Vagina (tissue), 2 donors: Measurements from ENCODE around the gene STIL. TPM values are rescaled to one million over a fixed set of nuclear protein-coding genes. Genes with fewer than 3 reads are reported as not detected.

Source experiments
- DNase-seq, 2 donors: peaks; one replicate each; pipeline ENCODE4 v3.0.0-alpha.2; 2017; ENCODE audit errors: extremely low spot score in 2 of 2
- H3K27ac ChIP-seq: fragments of 200-600 bp; sonication (generic); one replicate; pipeline ENCODE4 v1.5.1; 2019
- H3K27me3 ChIP-seq: fragments of 200-600 bp; sonication (generic); one replicate; pipeline ENCODE4 v1.5.1; 2019
- H3K36me3 ChIP-seq, 2 donors: fragments of 200-600 bp; sonication (generic); one replicate each; pipeline ENCODE4 v1.5.1; 2017 to 2019
- H3K4me1 ChIP-seq: fragments of 200-600 bp; sonication (generic); one replicate; pipeline ENCODE4 v1.5.1; 2019
- H3K4me3 ChIP-seq, 2 donors: fragments of 200-600 bp; sonication (generic); 1 replicate in 1 of 2; 2 replicates in 1 of 2; pipeline ENCODE4 v1.5.1; 2016 to 2019
- H3K9me3 ChIP-seq: fragments of 200-600 bp; sonication (generic); one replicate; pipeline ENCODE4 v1.5.1; 2019
- CTCF ChIP-seq, 3 experiments: fragments of 450-650 bp in 2 of 3; fragments of 200-600 bp in 1 of 3; sonication (generic) in 1 of 3; IDR thresholded peaks; one replicate each; pipeline ENCODE4 v1.5.1; 2017 to 2019; ENCODE audit warnings: antibody characterized with exemption in 3 of 3, mild to moderate bottlenecking in 2 of 3, moderate library complexity in 2 of 3
- POLR2A ChIP-seq, 2 donors: fragments of 450-650 bp; IDR thresholded peaks; one replicate each; pipeline ENCODE4 v1.6.1; 2017; ENCODE audit warnings: antibody characterized with exemption in 2 of 2, mild to moderate bottlenecking in 2 of 2, moderate library complexity in 2 of 2
- POLR2AphosphoS5 ChIP-seq, 2 donors: sonication (generic); formaldehyde crosslinking; IDR thresholded peaks; one replicate each; pipeline ENCODE4 v1.9.0; 2017; ENCODE audit warnings: antibody characterized with exemption in 2 of 2, mild to moderate bottlenecking in 2 of 2, low read depth in 1 of 2; ENCODE audit not compliant: insufficient read depth in 1 of 2
- intact Hi-C: fragments of 100-400 bp; cut with DNase I; formaldehyde crosslinking; loops from one replicate; pipeline ENCODE4 v1.15.1; 2023
- total RNA-seq: library from RNA; depleted of rRNA; stranded (reverse); fragments of >200 nt; gene quantifications from one replicate; pipeline ENCODE4 v1.2.3, GENCODE V29; 2016

Gene STIL
- total RNA-seq, 1 donor from 2014 or later = 3.9 TPM

DNA sequence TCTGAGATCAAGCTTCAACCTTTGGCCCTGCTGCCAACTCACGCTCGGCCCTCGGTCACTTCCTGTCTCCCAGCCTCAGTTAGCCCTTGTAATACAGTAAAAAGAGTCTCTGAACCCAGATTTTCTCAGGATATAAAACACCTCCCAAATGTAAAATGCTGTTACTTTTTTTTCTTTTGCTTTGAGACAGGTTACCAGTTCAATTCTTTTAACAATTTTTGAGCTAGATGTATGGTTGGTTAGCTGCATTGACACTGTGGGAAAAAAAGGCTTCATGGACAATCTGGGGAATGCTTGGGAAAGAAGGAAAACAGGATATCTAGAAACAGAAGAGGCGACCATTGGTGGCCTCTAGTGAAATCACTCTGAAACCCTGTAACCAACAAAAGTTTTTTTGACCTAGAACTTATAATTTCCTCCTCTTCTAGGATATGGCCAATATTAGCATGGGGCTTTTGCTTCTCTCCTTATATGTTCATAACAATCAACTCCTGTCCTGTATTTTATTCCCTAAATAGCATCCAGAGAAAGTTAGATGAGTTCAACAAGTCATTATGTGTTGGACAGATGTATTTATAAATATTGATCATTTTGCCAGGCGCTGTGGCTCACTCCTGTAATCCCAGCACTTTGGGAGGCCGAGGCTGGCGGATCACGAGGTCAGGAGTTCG lies 21.0 kb upstream of the STIL start:
- DNase-seq = no peak
- Histone ChIP-seq H3K27ac (peak overlapping the region; percentile 97), H3K27me3 (no peaks in the 10 kb centered on the region), H3K36me3 (no peaks in the 10 kb centered on the region), H3K9me3 (no peaks in the 10 kb centered on the region), H3K4me3 (peak overlapping the region; percentile 69 to 92), H3K4me1 (peaks cover 49% of the 10 kb centered on the region)
- intact Hi-C loops = no loop called here
- TF ChIP-seq POLR2A (IDR thresholded peaks at IDR 0.05) (no peak), CTCF (IDR thresholded peaks at IDR 0.05) (no peak), POLR2AphosphoS5 (IDR thresholded peaks at IDR 0.05; ENCODE audit: insufficient read depth in 1 of 2, low read depth in 1 of 2) (no peak)

DNA sequence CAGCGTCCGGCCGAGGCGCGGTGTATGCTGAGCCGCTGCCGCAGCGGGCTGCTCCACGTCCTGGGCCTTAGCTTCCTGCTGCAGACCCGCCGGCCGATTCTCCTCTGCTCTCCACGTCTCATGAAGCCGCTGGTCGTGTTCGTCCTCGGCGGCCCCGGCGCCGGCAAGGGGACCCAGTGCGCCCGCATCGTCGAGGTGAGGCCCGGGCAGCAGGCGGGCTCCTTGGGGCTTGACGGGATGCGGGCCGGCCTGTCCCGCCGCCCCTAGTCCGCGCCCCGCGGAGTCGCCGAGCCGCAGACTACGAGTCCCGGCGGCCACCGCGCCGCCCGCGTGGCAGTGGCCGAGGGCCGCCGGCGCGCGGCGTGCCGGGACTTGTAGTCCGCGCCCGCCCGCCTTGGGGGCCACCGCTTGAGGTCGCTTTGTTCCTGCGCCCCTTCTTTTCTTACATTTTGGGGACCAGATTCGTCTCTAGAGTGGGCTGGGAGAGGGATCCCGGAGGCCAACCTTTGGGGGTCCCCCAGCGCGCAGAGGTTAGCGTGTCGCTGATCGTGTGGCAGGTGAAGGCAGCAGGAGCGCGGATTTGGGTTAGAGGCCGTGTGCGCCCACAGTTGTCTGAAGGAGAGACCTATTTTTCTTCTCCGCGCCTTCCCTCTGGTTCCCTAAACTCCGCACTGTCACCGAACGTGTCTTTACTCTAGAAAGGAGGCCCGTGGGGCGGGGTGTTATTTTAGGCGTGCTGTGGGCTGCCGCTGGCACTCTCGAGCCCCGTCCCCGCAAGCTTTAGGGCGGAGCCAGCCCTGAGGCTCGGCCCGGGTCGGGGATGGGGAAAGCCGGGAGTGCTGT lies 20.2 kb upstream of the STIL start:
- intact Hi-C loops = no loop called here
- H3K4me3 ChIP-seq = peak overlapping the region; percentile 69 to 92
- H3K4me1 ChIP-seq = peaks cover 49% of the 10 kb centered on the region
- H3K36me3 ChIP-seq = no peaks in the 10 kb centered on the region
- TF ChIP-seq CTCF (IDR thresholded peaks at IDR 0.05) (peak in 1 of 3 experiments; percentile 35), POLR2A (IDR thresholded peaks at IDR 0.05) (peak in 1 of 2 donors; percentile 32), POLR2AphosphoS5 (IDR thresholded peaks at IDR 0.05; ENCODE audit: insufficient read depth in 1 of 2, low read depth in 1 of 2) (peak in 1 of 2 donors; percentile 65)
- peak in 1 of 2 donors; percentile 87 for DNase-seq
- H3K27me3 ChIP-seq = no peaks in the 10 kb centered on the region
- no peaks in the 10 kb centered on the region for H3K9me3 ChIP-seq
- H3K27ac ChIP-seq = peak overlapping the region; percentile 97

DNA sequence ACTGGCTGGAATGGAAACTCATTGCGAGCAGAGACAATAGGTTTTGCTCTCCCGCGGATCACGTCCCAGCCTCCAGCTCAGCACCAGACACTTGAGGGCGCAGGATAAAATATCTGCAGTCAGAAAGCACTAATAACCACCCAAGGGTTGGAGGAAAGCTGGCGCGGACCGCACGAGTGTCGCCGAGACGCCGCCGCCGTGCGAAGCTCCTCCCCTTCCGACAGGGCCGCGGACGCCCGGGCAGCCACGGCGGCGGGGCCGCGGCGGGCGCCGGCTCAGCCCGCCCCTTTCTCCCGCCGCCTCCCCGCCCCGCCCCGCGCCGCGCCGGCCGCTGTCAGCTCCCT lies 19.6 kb upstream of the STIL start, which contains the start of gene CMPK1:
TSS of gene CMPK1 (plus strand) at position 213 of the 344 bp plus-strand sequence. CDS start 156 bp downstream, outside the sequence.
- TF ChIP-seq POLR2A (IDR thresholded peaks at IDR 0.05) (no peak), POLR2AphosphoS5 (IDR thresholded peaks at IDR 0.05; ENCODE audit: insufficient read depth in 1 of 2, low read depth in 1 of 2) (peak in 1 of 2 donors; percentile 34)
- Histone ChIP-seq H3K27me3 (no peaks in the 10 kb centered on the region), H3K4me1 (peaks cover 48% of the 10 kb centered on the region), H3K4me3 (peak within 1 kb of the TSS; percentile 69 to 92), H3K36me3 (no peaks in the 10 kb centered on the region), H3K27ac (peak within 1 kb of the TSS; percentile 97), H3K9me3 (no peaks in the 10 kb centered on the region)
- DNase-seq = no peak
- intact Hi-C loops = no loop called here

GRCh38 chr1:47332779-47333577 lies 19.0 kb upstream of the STIL start:
- Histone ChIP-seq H3K4me3 (peak overlapping the region; percentile 69 to 92), H3K27me3 (no peaks in the 10 kb centered on the region), H3K4me1 (peaks cover 42% of the 10 kb centered on the region), H3K27ac (peak overlapping the region; percentile 97), H3K9me3 (no peaks in the 10 kb centered on the region), H3K36me3 (no peaks in the 10 kb centered on the region)
- DNase-seq = peak in 1 of 2 donors; percentile 86
- intact Hi-C loops = no loop called here
- TF ChIP-seq POLR2A (IDR thresholded peaks at IDR 0.05) (no peak), POLR2AphosphoS5 (IDR thresholded peaks at IDR 0.05; ENCODE audit: insufficient read depth in 1 of 2, low read depth in 1 of 2) (no peak), CTCF (IDR thresholded peaks at IDR 0.05) (no peak)

GRCh38 chr1:47331875-47332274 lies 17.9 kb upstream of the STIL start:
- Histone ChIP-seq H3K4me3 (no peak overlapping the region), H3K9me3 (no peaks in the 10 kb centered on the region), H3K27me3 (no peaks in the 10 kb centered on the region), H3K36me3 (no peaks in the 10 kb centered on the region), H3K4me1 (peaks cover 37% of the 10 kb centered on the region), H3K27ac (no peak overlapping the region)
- no peak for TF ChIP-seq CTCF (IDR thresholded peaks at IDR 0.05)
- TF ChIP-seq POLR2A (IDR thresholded peaks at IDR 0.05) = no peak
- no peak for TF ChIP-seq POLR2AphosphoS5 (IDR thresholded peaks at IDR 0.05; ENCODE audit: insufficient read depth in 1 of 2, low read depth in 1 of 2)
- intact Hi-C loops = no loop called here
- DNase-seq = no peak
